ENCODE results near the gene ASB15.

Gene ASB15

DNA sequence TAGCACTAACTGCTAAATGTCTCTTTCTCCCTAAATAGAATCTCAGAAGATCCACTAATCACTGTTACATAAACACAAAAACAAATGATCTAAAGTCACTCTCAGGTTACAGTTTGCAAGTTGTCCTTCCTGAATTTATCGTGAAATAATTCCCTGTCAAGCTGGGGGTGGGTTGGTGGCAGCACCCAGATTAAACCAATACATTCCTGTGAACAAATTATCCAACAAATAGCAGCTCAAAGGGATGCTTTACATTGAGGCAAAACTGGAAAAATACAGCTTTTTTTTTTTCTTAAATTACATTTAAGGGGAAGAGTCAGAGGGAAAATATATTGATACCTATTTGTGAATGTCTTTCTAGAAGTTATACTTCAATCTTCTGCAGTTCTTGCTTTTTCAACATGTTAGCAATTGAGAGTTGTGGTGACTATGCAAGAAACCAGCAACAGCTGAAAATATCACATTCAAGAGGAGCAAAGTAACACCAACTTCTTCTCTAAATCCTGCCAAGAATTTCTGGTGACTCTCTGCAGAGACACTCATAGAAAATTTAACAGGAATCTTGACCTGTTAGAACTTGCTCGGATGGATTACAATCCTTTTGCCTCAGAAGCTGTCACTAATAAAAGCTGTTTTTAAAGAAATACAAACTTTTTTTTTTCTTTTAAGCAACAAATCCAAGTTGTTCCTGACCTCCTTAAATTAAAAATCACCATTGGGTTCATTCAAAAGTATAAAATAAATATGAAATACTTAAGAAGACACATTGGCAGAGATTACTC is 73.0 kb downstream of the ASB15 start:
- no peak overlapping the region for H3K9ac ChIP-seq (ENCODE audit: low read depth, low read length)
- no peaks in the 10 kb centered on the region for H3K4me1 ChIP-seq (ENCODE audit: insufficient read depth, low read length)
- no peaks in the 10 kb centered on the region for H3K9me3 ChIP-seq (ENCODE audit: control insufficient read depth, insufficient read depth, low read length)
- no peaks in the 10 kb centered on the region for H3K36me3 ChIP-seq (ENCODE audit: insufficient read depth, low read length)

GRCh38 chr7:123675181-123675473 is 73.5 kb downstream of the ASB15 start:
- H3K9me3 ChIP-seq (ENCODE audit: control insufficient read depth, insufficient read depth, low read length) = no peaks in the 10 kb centered on the region
- H3K36me3 ChIP-seq (ENCODE audit: insufficient read depth, low read length) = no peaks in the 10 kb centered on the region
- H3K9ac ChIP-seq (ENCODE audit: low read depth, low read length) = no peak overlapping the region
- H3K4me1 ChIP-seq (ENCODE audit: insufficient read depth, low read length) = no peaks in the 10 kb centered on the region

DNA sequence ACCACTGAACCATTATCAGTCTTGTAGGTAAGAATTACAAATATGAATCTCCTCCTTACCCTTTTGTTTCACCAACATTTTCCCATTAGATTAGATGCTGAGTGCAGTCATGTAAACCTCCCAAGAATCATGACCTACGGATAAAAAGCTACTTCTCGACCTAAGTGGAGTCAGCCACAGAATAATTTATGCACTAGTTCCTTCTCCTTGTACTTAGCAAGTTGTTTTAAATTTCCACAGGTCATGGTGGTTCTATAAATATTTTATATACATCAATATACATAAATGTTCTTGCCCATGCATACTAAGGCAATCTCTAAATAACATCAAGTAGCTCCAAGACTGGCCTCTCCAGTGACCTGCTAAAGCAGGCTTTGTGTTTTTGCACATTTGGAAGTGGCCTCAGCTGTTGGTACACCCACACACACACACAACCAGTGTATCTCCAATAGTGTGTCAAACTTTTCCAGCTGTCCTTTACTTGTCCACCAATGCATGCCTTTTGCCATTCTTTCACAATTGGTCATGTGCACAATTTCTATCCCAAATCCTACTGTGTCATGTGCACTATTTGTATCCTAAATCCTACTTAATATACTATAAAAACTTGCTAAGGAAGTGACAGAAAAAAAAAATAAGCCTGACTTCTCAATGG is 75.6 kb downstream of the ASB15 start:
- H3K9me3 ChIP-seq (ENCODE audit: control insufficient read depth, insufficient read depth, low read length) = no peaks in the 10 kb centered on the region
- 0 out of 2 replicates have a peak, but pooled peaks cover 3% of the 10 kb centered on the region for H3K36me3 ChIP-seq (ENCODE audit: insufficient read depth, low read length)
- no peak overlapping the region for H3K9ac ChIP-seq (ENCODE audit: low read depth, low read length)
- no peaks in the 10 kb centered on the region for H3K4me1 ChIP-seq (ENCODE audit: insufficient read depth, low read length)

DNA sequence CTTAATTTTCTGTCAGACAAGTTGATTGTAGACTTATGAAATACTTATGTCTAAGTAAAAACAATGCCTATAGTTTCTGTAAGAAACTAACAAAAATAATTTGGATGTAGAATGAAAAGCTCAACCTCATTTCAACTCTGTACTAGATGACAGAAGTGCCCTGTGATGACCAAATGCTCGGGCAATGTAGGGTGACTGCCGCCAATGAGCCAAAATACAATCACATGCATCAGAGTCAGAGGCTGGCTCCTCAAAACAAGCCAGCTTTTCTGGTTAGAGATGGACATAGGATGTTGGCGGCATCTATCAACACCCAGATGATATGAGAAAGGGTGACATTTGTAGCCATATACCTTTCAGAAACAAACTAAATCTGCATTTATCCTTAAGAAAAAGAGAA is 78.0 kb downstream of the ASB15 start:
- H3K9ac ChIP-seq (ENCODE audit: low read depth, low read length) = no peak overlapping the region
- 0 out of 2 replicates have a peak, but pooled peaks cover 3% of the 10 kb centered on the region for H3K36me3 ChIP-seq (ENCODE audit: insufficient read depth, low read length)
- H3K9me3 ChIP-seq (ENCODE audit: control insufficient read depth, insufficient read depth, low read length) = no peaks in the 10 kb centered on the region
- H3K4me1 ChIP-seq (ENCODE audit: insufficient read depth, low read length) = no peaks in the 10 kb centered on the region; the same call in 1 of the 2 replicates

- Histone ChIP-seq H3K4me1 (ENCODE audit: insufficient read depth, low read length) (no peaks in the 10 kb centered on the region; the same call in 1 of the 2 replicates), H3K9me3 (ENCODE audit: control insufficient read depth, insufficient read depth, low read length) (no peaks in the 10 kb centered on the region), H3K36me3 (ENCODE audit: insufficient read depth, low read length) (0 out of 2 replicates have a peak, but pooled peaks cover 3% of the 10 kb centered on the region), H3K9ac (ENCODE audit: low read depth, low read length) (no peak overlapping the region)
Observed at GRCh38 chr7:123680580-123680979, 79.0 kb downstream of the ASB15 start.

DNA sequence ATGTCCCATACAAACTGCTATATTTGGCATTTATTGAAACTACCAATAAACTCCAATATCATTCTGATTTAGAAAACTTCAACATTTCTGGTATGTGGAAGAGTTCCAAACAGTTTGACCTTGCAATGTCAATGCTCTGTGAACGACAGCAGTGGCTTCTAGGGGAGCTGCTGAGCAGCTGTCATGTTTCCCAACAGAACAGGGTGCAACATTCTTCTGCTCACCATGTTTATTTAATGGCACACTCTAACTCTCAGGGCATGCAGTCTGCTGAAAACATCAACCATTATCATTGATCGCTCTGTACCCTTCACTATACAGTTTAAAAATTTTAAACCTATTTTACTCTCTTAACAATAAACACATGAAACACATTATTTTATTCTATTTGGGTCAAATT is 79.9 kb downstream of the ASB15 start:
- H3K4me1 ChIP-seq (ENCODE audit: insufficient read depth, low read length) = no peaks in the 10 kb centered on the region; the same call in 1 of the 2 replicates
- H3K36me3 ChIP-seq (ENCODE audit: insufficient read depth, low read length) = 0 out of 2 replicates have a peak, but pooled peaks cover 3% of the 10 kb centered on the region
- no peaks in the 10 kb centered on the region for H3K9me3 ChIP-seq (ENCODE audit: control insufficient read depth, insufficient read depth, low read length)
- no peak overlapping the region for H3K9ac ChIP-seq (ENCODE audit: low read depth, low read length)

DNA sequence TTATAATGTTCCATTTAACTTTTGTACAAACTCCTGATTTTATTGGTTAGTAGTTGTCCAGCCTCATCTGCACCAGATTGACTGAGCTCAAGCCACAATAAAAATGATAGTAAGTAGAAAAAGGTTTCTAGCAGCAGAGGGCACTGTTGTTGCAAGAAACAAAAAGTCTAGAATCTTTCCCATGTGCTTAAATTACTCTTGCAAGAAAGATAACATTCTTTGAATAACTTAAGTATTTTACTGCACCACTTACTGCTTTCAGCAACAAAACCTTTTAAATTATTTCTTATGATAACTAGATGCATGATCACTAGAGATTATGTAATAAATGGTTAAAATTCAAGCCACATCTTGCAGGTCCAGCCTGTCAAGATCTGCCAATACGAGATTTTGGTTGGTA is 81.1 kb downstream of the ASB15 start:
- no peak overlapping the region for H3K9ac ChIP-seq (ENCODE audit: low read depth, low read length)
- H3K4me1 ChIP-seq (ENCODE audit: insufficient read depth, low read length) = no peaks in the 10 kb centered on the region; the same call in 1 of the 2 replicates
- no peaks in the 10 kb centered on the region for H3K9me3 ChIP-seq (ENCODE audit: control insufficient read depth, insufficient read depth, low read length)
- 0 out of 2 replicates have a peak, but pooled peaks cover 3% of the 10 kb centered on the region for H3K36me3 ChIP-seq (ENCODE audit: insufficient read depth, low read length)

DNA sequence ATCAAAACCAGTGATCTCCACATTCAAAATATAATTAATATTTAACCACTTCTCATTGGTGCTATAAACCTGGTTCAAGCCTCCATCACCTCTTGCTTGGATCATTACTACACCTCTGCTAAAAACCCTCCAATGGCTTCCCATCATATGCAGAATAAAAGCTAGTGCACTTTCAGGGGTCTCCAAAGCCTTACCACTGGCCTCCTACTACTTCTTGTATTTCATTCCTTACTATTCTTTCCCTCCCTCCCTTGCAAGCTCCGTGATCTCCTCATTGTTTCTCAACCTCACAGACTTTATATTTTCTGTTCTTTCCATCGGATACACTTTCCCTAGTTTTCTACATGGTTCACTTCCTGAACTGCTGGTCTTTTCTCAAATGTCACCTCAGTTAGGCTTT is 85.5 kb downstream of the ASB15 start:
- peaks cover 5% of the 10 kb centered on the region; the same call in 1 of the 2 replicates for H3K36me3 ChIP-seq (ENCODE audit: insufficient read depth, low read length)
- H3K9ac ChIP-seq (ENCODE audit: low read depth, low read length) = no peak overlapping the region
- no peaks in the 10 kb centered on the region for H3K9me3 ChIP-seq (ENCODE audit: control insufficient read depth, insufficient read depth, low read length)
- H3K4me1 ChIP-seq (ENCODE audit: insufficient read depth, low read length) = peaks cover 6% of the 10 kb centered on the region

- Histone ChIP-seq H3K36me3 (ENCODE audit: insufficient read depth, low read length) (peaks cover 5% of the 10 kb centered on the region; the same call in 1 of the 2 replicates), H3K4me1 (ENCODE audit: insufficient read depth, low read length) (peaks cover 6% of the 10 kb centered on the region), H3K9me3 (ENCODE audit: control insufficient read depth, insufficient read depth, low read length) (no peaks in the 10 kb centered on the region), H3K9ac (ENCODE audit: low read depth, low read length) (no peak overlapping the region)
Observed at GRCh38 chr7:123687727-123688126, 86.1 kb downstream of the ASB15 start.

All from ES-I3 (cell line).